Nephron progenitor cell (in vitro differentiated cells): ENCODE results near the gene ARG2.

Experiments used
- DNase-seq: peaks from one replicate; pipeline ENCODE4 v3.0.0; 2021
- H3K27ac Mint-ChIP-seq: 2 replicates; pipeline ENCODE4 v1.8.0; 2021; ENCODE audit warnings: mild to moderate bottlenecking, moderate library complexity, mixed read lengths
- H3K27me3 Mint-ChIP-seq: 2 replicates; pipeline ENCODE4 v1.8.0; 2021; ENCODE audit warnings: mild to moderate bottlenecking, low read depth, mixed read lengths; ENCODE audit not compliant: poor library complexity
- H3K36me3 Mint-ChIP-seq: 2 replicates; pipeline ENCODE4 v1.8.0; 2021; ENCODE audit warnings: low read depth, mixed read lengths
- H3K4me1 Mint-ChIP-seq: 2 replicates; pipeline ENCODE4 v1.8.0; 2021; ENCODE audit warnings: mixed read lengths
- H3K4me3 Mint-ChIP-seq: 2 replicates; pipeline ENCODE4 v1.8.0; 2021; ENCODE audit warnings: mild to moderate bottlenecking, moderate library complexity, mixed read lengths
- H3K9me3 Mint-ChIP-seq: 2 replicates; pipeline ENCODE4 v1.8.0; 2021; ENCODE audit warnings: mild to moderate bottlenecking, moderate library complexity, mixed read lengths
- TF ChIP-seq, protein P1 (sequence below): fragments of 200-600 bp; sonication (generic); IDR thresholded peaks from 2 replicates; pipeline ENCODE4 v1.5.0; 2021; ENCODE audit warnings: antibody characterized with exemption

ARG2 gene

DNA sequence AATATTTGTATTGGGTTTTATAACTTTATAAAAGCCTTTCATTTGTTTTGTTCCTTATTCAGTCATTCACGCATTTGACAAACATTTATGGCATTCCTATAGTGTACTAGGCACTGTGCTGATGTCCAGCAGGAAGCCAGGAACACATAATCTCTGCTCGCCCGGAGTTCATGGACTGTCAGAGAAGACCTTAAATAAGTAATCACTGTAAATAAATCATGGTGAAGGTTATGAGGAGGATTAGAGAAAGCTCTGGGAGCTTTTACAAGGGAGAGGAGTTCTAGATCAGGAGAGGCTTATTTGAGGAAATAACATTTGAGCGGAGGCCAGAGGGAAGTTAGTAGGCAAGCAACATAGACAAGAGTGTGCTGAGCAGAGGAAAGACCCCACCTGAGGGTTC, 77.3 kb downstream of the ARG2 start:
- Mint-ChIP-seq H3K4me3 (no peak overlapping the region), H3K9me3 (no peaks in the 10 kb centered on the region), H3K27me3 (peaks cover 3% of the 10 kb centered on the region), H3K4me1 (peaks cover 33% of the 10 kb centered on the region), H3K36me3 (peaks cover 5% of the 10 kb centered on the region), H3K27ac (no peak overlapping the region)
- no peak for DNase-seq
- TF ChIP-seq, protein P1, sequence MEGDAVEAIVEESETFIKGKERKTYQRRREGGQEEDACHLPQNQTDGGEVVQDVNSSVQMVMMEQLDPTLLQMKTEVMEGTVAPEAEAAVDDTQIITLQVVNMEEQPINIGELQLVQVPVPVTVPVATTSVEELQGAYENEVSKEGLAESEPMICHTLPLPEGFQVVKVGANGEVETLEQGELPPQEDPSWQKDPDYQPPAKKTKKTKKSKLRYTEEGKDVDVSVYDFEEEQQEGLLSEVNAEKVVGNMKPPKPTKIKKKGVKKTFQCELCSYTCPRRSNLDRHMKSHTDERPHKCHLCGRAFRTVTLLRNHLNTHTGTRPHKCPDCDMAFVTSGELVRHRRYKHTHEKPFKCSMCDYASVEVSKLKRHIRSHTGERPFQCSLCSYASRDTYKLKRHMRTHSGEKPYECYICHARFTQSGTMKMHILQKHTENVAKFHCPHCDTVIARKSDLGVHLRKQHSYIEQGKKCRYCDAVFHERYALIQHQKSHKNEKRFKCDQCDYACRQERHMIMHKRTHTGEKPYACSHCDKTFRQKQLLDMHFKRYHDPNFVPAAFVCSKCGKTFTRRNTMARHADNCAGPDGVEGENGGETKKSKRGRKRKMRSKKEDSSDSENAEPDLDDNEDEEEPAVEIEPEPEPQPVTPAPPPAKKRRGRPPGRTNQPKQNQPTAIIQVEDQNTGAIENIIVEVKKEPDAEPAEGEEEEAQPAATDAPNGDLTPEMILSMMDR, result no peak

DNA sequence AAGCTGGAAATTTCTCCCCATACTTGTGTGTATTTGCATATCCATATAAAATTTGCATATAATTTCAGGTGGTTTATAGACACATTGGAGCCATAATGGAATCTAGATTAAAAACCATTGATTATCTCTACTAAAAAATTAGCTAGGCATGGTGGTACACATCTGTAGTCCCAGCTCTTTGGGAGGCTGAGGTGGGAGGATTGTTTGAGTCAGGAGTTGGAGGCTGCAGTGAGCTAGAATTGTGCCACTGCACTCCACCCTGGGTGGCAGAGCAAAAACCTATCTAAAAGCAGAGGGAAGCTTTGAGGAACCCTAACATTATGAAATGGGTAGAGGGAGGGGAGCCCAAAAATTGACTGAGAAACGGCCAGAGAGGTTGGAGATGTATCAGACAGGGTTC, 78.5 kb downstream of the ARG2 start:
- Mint-ChIP-seq H3K9me3 (no peaks in the 10 kb centered on the region), H3K4me3 (no peak overlapping the region), H3K36me3 (no peaks in the 10 kb centered on the region), H3K4me1 (peaks cover 22% of the 10 kb centered on the region), H3K27ac (peak overlapping the region; percentile 70), H3K27me3 (peaks cover 6% of the 10 kb centered on the region)
- DNase-seq, result no peak
- TF ChIP-seq, protein P1, result no peak
